GM12891 (cell line): Measurements from ENCODE around the gene TRPV4.

Source experiments
- POLR2A ChIP-seq: IDR thresholded peaks from 2 replicates; pipeline ENCODE4 v1.6.1; 2011; ENCODE audit warnings: low read depth, low read length, control low read depth
- POLR2AphosphoS5 ChIP-seq: IDR thresholded peaks from 2 replicates; pipeline ENCODE4 v1.6.1; 2011; ENCODE audit warnings: low read depth, low read length, control low read depth
- POU2F2 ChIP-seq: IDR thresholded peaks from 2 replicates; pipeline ENCODE4 v1.6.1; 2011; ENCODE audit warnings: low read depth, mild to moderate bottlenecking, control low read depth, low read length, moderate library complexity
- TAF1 ChIP-seq: IDR thresholded peaks from 2 replicates; pipeline ENCODE4 v1.6.1; 2011; ENCODE audit warnings: low read depth, low read length, control low read depth

- TF ChIP-seq POLR2A (no peak), TAF1 (no peak), POLR2AphosphoS5 (no peak), POU2F2 (no peak)
Observed at GRCh38 chr12:109844983-109845823, 12.0 kb upstream of the TRPV4 start.
